ENCODE data around the gene SLC35B1.

DNA sequence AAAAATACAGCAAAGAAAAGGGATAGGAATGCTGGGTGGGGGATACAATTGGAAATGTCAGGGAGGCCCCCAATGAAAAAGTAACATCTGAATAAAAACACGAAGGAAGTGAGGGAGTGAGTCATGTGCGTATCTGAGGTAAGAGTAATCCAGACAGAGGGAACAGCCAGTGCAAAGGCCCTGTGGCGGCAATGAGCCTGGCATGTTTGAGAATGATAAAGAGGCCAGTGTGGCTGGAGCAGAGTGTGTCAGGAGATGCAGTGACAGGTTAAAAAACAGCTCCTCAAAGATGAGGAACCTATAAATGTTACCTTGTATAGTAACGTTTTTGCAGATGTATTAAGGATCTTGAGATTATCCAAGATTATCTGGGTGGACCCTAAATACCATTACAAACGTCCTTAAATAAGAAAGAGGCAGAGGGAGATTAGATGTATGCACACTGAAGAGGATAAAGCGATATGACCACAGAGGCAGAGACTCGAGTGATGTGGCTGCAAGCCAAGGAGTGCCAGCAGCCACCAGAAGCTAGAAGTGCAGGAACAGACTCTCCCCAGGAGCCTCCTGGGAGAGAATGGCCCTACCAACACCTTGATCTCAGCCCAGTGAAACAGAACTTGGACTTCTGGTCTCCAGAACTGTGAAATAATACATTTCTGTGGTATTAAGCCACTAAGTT, 17.8 kb upstream of the SLC35B1 start:
- no peak for TF ChIP-seq POLR2A (IDR thresholded peaks at IDR 0.05)
- TF ChIP-seq, protein P1, sequence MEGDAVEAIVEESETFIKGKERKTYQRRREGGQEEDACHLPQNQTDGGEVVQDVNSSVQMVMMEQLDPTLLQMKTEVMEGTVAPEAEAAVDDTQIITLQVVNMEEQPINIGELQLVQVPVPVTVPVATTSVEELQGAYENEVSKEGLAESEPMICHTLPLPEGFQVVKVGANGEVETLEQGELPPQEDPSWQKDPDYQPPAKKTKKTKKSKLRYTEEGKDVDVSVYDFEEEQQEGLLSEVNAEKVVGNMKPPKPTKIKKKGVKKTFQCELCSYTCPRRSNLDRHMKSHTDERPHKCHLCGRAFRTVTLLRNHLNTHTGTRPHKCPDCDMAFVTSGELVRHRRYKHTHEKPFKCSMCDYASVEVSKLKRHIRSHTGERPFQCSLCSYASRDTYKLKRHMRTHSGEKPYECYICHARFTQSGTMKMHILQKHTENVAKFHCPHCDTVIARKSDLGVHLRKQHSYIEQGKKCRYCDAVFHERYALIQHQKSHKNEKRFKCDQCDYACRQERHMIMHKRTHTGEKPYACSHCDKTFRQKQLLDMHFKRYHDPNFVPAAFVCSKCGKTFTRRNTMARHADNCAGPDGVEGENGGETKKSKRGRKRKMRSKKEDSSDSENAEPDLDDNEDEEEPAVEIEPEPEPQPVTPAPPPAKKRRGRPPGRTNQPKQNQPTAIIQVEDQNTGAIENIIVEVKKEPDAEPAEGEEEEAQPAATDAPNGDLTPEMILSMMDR (IDR thresholded peaks at IDR 0.05): no peak

Measured in esophagus squamous epithelium (tissue), 4 donors.